ENCODE data around the gene SPTLC1.
"Not testable (repeated sequence)": the region's sequence is repeated elsewhere in the genome, so short reads cannot be mapped to it uniquely, and the experiment has no call there.

Gene SPTLC1

DNA sequence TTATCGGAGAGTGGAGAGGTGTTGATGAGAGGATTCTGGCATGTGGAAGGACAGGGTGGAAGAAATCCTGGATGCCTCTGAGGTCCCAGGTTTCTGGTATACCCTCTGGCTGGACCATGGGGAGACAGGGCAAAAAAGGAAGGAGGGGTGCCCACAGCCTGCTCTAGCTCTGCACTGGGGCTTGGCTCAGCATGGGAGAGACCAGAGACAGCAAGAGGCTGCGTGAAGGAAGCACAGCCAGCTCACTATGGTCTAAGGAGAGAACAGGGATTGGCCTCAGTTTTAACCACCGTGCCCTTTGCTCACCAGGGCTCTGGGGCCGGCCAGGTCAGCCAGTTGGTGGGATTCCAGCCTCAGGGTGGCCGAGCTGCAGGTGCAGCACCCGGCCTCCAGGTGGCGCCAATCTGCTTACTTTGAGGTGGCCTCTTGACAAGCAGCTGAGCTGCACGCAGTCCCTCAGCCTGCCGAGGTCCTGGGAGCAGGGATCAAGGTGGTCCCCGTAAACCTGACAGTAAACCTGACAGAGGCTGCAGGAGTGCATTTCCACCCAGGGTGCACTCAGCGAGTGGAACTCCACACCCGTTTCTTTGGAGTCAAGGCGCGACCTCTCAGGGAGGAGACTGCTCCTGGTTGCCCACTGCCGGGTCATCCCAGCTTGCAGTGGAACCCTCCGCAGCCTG lies 25.0 kb upstream of the SPTLC1 start:
- peak; percentile 75 for DNase-seq

GRCh38 chr9:92138960-92139540 lies 23.8 kb upstream of the SPTLC1 start:
- DNase-seq = peak; percentile 12

- DNase-seq = peak; percentile 86
Measured at GRCh38 chr9:92138157-92138959, 23.1 kb upstream of the SPTLC1 start.

- DNase-seq = no peak
Measured at GRCh38 chr9:92136184-92136858, 21.1 kb upstream of the SPTLC1 start.

DNA sequence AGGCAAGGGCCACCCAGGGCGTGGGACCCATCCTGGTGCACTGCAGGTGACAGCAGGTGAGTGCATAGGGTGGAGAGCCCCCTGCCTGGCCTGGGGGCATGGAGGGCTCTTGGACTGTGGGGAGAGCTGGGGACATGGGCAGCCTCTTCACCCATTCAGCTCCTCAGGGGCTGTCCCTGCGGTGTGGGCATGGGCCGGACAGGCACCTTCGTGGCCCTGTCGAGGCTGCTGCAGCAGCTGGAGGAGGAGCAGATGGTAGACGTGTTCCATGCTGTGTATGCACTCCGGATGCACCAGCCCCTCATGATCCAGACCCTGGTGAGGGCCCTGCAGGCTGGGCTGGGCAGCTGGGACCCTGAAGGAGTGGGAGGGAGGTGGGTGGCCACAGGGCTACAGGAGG lies 20.4 kb upstream of the SPTLC1 start:
- no peak for DNase-seq

DNA sequence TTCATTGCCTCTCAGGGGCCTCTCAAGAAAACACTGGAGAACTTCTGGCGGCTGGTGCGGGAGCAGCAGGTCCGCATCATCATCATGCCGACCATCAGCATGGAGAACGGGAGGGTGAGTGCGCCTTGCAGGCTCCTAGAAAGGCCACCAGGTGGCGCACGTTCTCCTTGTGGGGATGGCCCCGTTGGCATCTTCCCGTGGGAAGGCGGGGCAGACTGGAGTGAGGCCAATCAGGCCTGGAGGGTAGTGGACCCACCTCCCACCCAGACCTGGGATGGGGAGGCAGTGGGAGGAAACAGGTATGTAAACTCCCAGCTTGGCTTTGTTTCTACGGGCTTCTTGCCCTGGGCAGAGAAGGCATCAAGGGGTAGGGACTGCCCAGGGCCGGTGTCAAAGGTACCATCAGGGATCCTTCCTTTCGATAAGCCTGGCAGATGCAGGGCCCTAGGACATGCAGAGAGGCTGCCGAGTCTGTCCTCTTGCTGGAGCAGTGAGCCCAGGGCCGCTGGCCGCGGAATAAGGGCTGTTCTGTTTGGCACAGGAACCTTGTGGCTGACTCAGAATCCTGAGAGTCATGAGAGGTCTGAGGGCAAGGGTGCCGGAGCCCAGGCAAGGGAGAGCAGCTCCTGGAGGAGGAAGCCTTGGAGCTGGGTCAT lies 18.9 kb upstream of the SPTLC1 start:
- DNase-seq = peak; percentile 90

DNA sequence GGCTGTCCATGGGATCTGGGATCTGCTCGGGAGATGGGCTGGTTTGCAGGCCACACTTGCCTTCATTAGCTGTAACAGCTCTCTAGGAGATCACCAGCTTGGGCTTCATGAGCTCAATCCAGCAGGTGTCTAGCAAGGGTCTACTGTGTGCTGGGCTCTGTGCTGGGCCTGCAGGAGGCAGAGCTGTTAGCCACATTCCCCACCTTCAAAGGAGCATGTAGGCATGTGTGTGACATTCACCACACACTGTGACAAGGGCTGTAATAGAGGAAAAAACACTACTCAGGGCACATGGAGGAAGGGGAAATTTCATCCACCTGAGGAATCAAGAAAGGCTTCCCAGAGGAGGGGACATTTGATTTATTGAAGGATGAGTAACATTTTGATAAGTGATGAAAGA lies 17.7 kb upstream of the SPTLC1 start:
- DNase-seq = not testable (repeated sequence)

DNA sequence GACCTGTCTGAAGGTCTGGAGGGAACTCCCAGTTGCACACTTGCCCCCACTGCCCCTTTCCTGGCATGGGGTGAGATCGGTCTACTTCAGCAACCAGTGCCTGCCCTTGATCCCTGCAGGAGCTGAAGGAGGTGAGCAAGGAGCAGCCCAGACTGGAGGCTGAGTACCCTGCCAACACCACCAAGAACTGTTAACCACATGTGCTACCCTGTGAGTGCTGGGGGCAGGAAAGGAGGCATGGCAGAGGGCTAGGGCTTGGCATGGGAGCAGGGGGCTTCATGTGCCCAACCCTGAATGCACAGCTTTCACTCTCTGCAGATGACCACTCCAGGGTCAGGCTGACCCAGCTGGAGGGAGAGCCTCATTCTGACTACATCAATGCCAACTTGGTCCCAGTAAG lies 17.3 kb upstream of the SPTLC1 start:
- DNase-seq = no peak

DNA sequence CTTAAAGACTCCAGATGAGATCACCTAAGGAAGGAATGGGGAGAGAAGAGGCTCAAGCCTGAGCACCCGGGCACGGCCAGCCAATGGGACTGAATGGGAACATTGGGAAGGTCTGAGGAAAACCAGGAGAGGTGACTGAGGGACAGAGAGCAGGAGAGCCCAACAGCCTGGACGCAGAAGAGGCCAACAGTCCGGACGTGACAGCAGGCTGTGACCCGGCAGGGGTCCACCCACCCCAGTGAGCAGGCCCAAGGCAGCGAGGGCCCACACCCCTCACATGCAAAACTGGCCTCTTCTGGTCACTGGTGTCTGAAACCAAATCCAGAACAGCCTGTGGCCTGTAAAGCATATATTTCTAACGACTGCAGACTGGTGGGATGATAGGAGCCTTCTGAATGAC lies 7.6 kb upstream of the SPTLC1 start:
- DNase-seq = no peak

DNA sequence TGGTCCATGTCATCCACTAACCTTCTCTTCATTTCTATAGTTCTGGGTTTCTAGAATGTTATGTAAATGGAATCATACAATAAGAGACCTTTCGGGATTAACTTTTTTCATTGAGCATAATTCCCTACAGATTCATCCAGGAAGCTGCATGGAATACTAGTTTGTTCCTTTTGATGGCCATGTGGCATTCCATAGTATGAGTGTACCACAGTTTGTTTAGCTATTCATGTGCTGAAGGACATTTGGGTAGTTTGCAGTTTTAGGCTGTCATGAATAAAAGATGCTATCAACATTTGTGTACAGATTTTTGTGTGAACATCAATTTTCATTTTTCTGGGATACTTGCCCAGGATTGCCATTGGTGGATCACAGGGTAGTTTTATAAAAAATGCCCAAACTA lies 6.8 kb upstream of the SPTLC1 start:
- no peak for DNase-seq

DNA sequence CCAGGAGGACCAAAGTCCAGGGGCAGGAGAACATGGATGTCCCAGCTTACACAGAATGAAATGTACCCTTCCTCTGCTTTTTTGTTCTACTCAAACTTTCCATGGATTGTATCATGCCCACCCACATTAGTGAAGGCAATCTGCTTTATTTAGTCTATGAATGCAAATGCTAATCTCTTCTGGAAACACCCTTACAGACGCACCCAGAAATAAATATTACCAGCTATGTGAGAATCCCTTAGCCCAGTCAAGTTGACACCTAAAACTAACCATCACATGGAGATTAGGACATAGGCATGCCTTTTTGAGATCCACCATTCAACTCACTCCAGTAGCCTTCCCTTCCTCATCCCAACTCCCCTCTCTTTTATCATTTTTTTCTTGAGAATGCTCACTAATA lies 6.1 kb upstream of the SPTLC1 start:
- no peak for DNase-seq

- no peak for DNase-seq
Measured at GRCh38 chr9:92120138-92120537, 4.9 kb upstream of the SPTLC1 start.

DNA sequence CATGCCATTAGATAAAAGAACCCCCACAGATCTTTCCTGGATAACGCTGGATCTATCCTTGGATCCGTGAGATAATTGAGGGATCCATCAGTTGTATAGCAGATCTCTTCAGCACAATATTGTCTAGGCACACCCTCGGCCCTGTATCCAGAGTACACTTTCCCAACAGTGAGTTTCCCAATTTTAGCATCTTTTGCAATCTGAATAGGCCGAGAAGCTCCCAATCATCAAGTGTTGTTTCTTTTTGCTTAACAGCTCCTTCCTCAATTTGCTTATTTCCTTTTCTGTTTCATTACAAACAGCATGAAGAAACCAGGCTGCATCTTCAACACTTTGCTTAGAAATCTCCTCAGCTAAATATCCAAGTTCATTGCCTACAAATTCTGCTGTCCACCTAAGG lies 4.4 kb upstream of the SPTLC1 start:
- no peak for DNase-seq

GRCh38 chr9:92108122-92108521 lies 7.1 kb downstream of the SPTLC1 start:
- no peak for DNase-seq

- not testable (repeated sequence) for DNase-seq
Measured at GRCh38 chr9:92105446-92106225, 9.6 kb downstream of the SPTLC1 start.

GRCh38 chr9:92103601-92104000 lies 11.6 kb downstream of the SPTLC1 start:
- DNase-seq = not testable (repeated sequence)

- DNase-seq = no peak
Measured at GRCh38 chr9:92100237-92100911, 14.8 kb downstream of the SPTLC1 start.

GRCh38 chr9:92098638-92099037 lies 16.6 kb downstream of the SPTLC1 start:
- DNase-seq = no peak

DNA sequence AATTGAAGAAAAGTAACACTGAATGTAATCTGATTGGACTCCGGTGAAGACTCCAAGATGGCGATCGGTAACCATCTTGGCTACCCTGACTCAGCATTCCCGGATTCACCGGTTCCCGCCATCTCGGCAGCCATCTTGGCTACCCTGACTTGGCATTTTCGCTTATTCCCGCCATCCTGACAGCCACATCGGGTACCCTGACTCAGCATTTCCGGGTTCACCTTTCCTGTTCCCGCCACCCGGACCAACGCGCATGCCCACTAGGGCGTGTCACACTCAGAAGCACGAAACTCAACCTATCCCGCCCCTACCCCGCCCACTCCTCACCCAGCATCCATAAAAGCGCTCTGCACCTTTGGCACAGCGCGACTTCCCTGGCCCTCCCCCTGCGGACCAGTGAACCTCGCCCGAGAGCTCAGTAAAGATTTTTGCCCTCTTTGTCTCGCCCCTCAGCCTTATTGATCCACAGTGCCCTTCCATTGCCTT lies 17.2 kb downstream of the SPTLC1 start:
- DNase-seq = no peak

GRCh38 chr9:92095236-92095635 lies 20.0 kb downstream of the SPTLC1 start:
- no peak for DNase-seq

- no peak for DNase-seq
Measured at GRCh38 chr9:92094655-92095054, 20.6 kb downstream of the SPTLC1 start.

Data from NCI-H82 (cell line).